Activated CD4-positive, alpha-beta T cell treated with anti-CD3 and anti-CD28 coated beads, Interleukin-2, amount 10 ng/mL, durations not matched to agents 7 days and 5 days (primary cell): ENCODE measurements around the gene CHST11. TPM values are rescaled to one million over a fixed set of nuclear protein-coding genes. Genes with fewer than 3 reads are reported as not detected.

Experiments
- CTCF ChIA-PET: fragments of 350-600 bp; sonication (Branson Sonifier 250); formaldehyde crosslinking; loops from one replicate; lab custom pipeline; 2021; ENCODE audit warnings: antibody characterized with exemption; lab: Charles Lee
- POLR2A ChIA-PET: fragments of 350-600 bp; sonication (Branson Sonifier 250); formaldehyde crosslinking; loops from one replicate; lab custom pipeline; 2021; ENCODE audit warnings: antibody characterized with exemption; lab: Charles Lee
- DNase-seq: peaks from one replicate; pipeline ENCODE4 v3.0.0-alpha.2; 2020
- H3K27ac Mint-ChIP-seq: one replicate; pipeline ENCODE4 v1.8.0; 2021; ENCODE audit warnings: mild to moderate bottlenecking, moderate library complexity, mixed read lengths
- H3K27me3 Mint-ChIP-seq: one replicate; pipeline ENCODE4 v1.8.0; 2021; ENCODE audit warnings: mixed read lengths
- H3K36me3 Mint-ChIP-seq: one replicate; pipeline ENCODE4 v1.8.0; 2021; ENCODE audit warnings: low read depth, mixed read lengths
- H3K4me1 Mint-ChIP-seq: one replicate; pipeline ENCODE4 v1.8.0; 2021; ENCODE audit warnings: mixed read lengths
- H3K4me3 Mint-ChIP-seq: one replicate; pipeline ENCODE4 v1.8.0; 2021; ENCODE audit warnings: mild to moderate bottlenecking, moderate library complexity, mixed read lengths
- H3K9me3 Mint-ChIP-seq: one replicate; pipeline ENCODE4 v1.8.0; 2021; ENCODE audit warnings: mixed read lengths
- total RNA-seq, 2 experiments: library from RNA; stranded (reverse); gene quantifications; one replicate each; pipeline ENCODE4 v1.2.3, GENCODE V29; 2021

CHST11 gene
- total RNA-seq, 2 experiments from 2014 or later: 56.4 to 56.6 TPM

GRCh38 chr12:104463368-104463767, 6.6 kb downstream of the CHST11 start:
- peak overlapping the region; percentile 66 for H3K4me3 Mint-ChIP-seq
- H3K4me1 Mint-ChIP-seq: peaks cover 86% of the 10 kb centered on the region
- no peaks in the 10 kb centered on the region for H3K27me3 Mint-ChIP-seq
- peaks cover 4% of the 10 kb centered on the region for H3K9me3 Mint-ChIP-seq
- ChIA-PET POLR2A (interaction anchor here (1.0 kb wide), 1 partner anchor 31 kb away, joined by 3 read pairs; no protein-coding TSS in a partner anchor), CTCF (interaction anchor here (1.3 kb wide), 1 partner anchor 106 kb away, joined by 4 read pairs; no protein-coding TSS in a partner anchor)
- DNase-seq: no peak
- H3K36me3 Mint-ChIP-seq: peaks cover 52% of the 10 kb centered on the region
- H3K27ac Mint-ChIP-seq: peak overlapping the region; percentile 88

- no peak for DNase-seq
- POLR2A ChIA-PET: no interaction called here
- Mint-ChIP-seq H3K9me3 (peaks cover 9% of the 10 kb centered on the region), H3K4me3 (peak overlapping the region; percentile 11), H3K36me3 (peaks cover 48% of the 10 kb centered on the region), H3K27me3 (no peaks in the 10 kb centered on the region), H3K27ac (peak overlapping the region; percentile 81), H3K4me1 (peaks cover 92% of the 10 kb centered on the region)
- CTCF ChIA-PET: interaction anchor here (1.2 kb wide), 1 partner anchor 13 kb away, joined by 3 read pairs; no protein-coding TSS in a partner anchor
These were observed 8.2 kb downstream of the CHST11 start for GRCh38 chr12:104464899-104465298.

- Mint-ChIP-seq H3K4me3 (peak overlapping the region; percentile 8), H3K9me3 (peaks cover 17% of the 10 kb centered on the region), H3K27me3 (no peaks in the 10 kb centered on the region), H3K27ac (peak overlapping the region; percentile 59), H3K36me3 (peaks cover 62% of the 10 kb centered on the region), H3K4me1 (peaks cover 92% of the 10 kb centered on the region)
- POLR2A ChIA-PET: no interaction called here
- CTCF ChIA-PET: interaction anchor here (0.6 kb wide), 1 partner anchor 15 kb away, joined by 4 read pairs; no protein-coding TSS in a partner anchor
- DNase-seq: no peak
These were observed 10.1 kb downstream of the CHST11 start for GRCh38 chr12:104466709-104467345.

- CTCF ChIA-PET: interaction anchor here (0.7 to 1.2 kb wide), 2 partner anchors 10 to 27 kb away, joined by 5 to 6 read pairs; partner anchors contain the start of gene CHST11
- DNase-seq: no peak
- Mint-ChIP-seq H3K4me1 (peaks cover 92% of the 10 kb centered on the region), H3K9me3 (peaks cover 17% of the 10 kb centered on the region), H3K27ac (peak overlapping the region; percentile 59), H3K36me3 (peaks cover 65% of the 10 kb centered on the region), H3K4me3 (peak overlapping the region; percentile 11), H3K27me3 (no peaks in the 10 kb centered on the region)
- POLR2A ChIA-PET: interaction anchor here (0.6 kb wide), 1 partner anchor 225 kb away, joined by 4 read pairs; no protein-coding TSS in a partner anchor
These were observed 10.6 kb downstream of the CHST11 start for GRCh38 chr12:104467346-104467837.

GRCh38 chr12:104468371-104468770, 11.6 kb downstream of the CHST11 start:
- peaks cover 93% of the 10 kb centered on the region for H3K4me1 Mint-ChIP-seq
- peaks cover 67% of the 10 kb centered on the region for H3K36me3 Mint-ChIP-seq
- H3K27me3 Mint-ChIP-seq: no peaks in the 10 kb centered on the region
- POLR2A ChIA-PET: interaction anchor here (0.6 kb wide), 1 partner anchor 130 kb away, joined by 3 read pairs; no protein-coding TSS in a partner anchor
- no peak overlapping the region for H3K27ac Mint-ChIP-seq
- DNase-seq: no peak
- no peak overlapping the region for H3K4me3 Mint-ChIP-seq
- H3K9me3 Mint-ChIP-seq: peaks cover 17% of the 10 kb centered on the region
- CTCF ChIA-PET: interaction anchor here (1.2 kb wide), 1 partner anchor 26 kb away, joined by 5 read pairs; no protein-coding TSS in a partner anchor

GRCh38 chr12:104469066-104469465, 12.3 kb downstream of the CHST11 start:
- Mint-ChIP-seq H3K36me3 (peaks cover 66% of the 10 kb centered on the region), H3K4me1 (peaks cover 93% of the 10 kb centered on the region), H3K9me3 (peaks cover 17% of the 10 kb centered on the region), H3K27me3 (no peaks in the 10 kb centered on the region), H3K4me3 (no peak overlapping the region), H3K27ac (no peak overlapping the region)
- ChIA-PET CTCF (interaction anchor here (1.5 kb wide), 1 partner anchor 12 kb away, joined by 5 read pairs; no protein-coding TSS in a partner anchor), POLR2A (no interaction called here)
- DNase-seq: no peak

- H3K27ac Mint-ChIP-seq: no peak overlapping the region
- peaks cover 93% of the 10 kb centered on the region for H3K4me1 Mint-ChIP-seq
- POLR2A ChIA-PET: no interaction called here
- peaks cover 64% of the 10 kb centered on the region for H3K36me3 Mint-ChIP-seq
- no peaks in the 10 kb centered on the region for H3K27me3 Mint-ChIP-seq
- DNase-seq: no peak
- no peak overlapping the region for H3K4me3 Mint-ChIP-seq
- CTCF ChIA-PET: interaction anchor here (1.5 to 1.9 kb wide), 2 partner anchors 11 to 12 kb away, joined by 4 to 5 read pairs; no protein-coding TSS in a partner anchor
- peaks cover 17% of the 10 kb centered on the region for H3K9me3 Mint-ChIP-seq
These were observed 12.8 kb downstream of the CHST11 start for GRCh38 chr12:104469523-104469922.

GRCh38 chr12:104470521-104470920, 13.8 kb downstream of the CHST11 start:
- POLR2A ChIA-PET: no interaction called here
- Mint-ChIP-seq H3K27me3 (no peaks in the 10 kb centered on the region), H3K36me3 (peaks cover 54% of the 10 kb centered on the region), H3K27ac (no peak overlapping the region), H3K9me3 (peaks cover 17% of the 10 kb centered on the region), H3K4me3 (no peak overlapping the region), H3K4me1 (peaks cover 90% of the 10 kb centered on the region)
- CTCF ChIA-PET: interaction anchor here (0.6 to 1.9 kb wide), 6 partner anchors 10 to 554 kb away, joined by 3 to 5 read pairs (median 4); no protein-coding TSS in a partner anchor
- no peak for DNase-seq

- ChIA-PET POLR2A (no interaction called here), CTCF (interaction anchor here (0.6 to 1.9 kb wide), 6 partner anchors 11 to 555 kb away, joined by 3 to 5 read pairs (median 4); no protein-coding TSS in a partner anchor)
- peaks cover 51% of the 10 kb centered on the region for H3K36me3 Mint-ChIP-seq
- H3K27ac Mint-ChIP-seq: no peak overlapping the region
- no peaks in the 10 kb centered on the region for H3K27me3 Mint-ChIP-seq
- peaks cover 85% of the 10 kb centered on the region for H3K4me1 Mint-ChIP-seq
- H3K9me3 Mint-ChIP-seq: peaks cover 17% of the 10 kb centered on the region
- H3K4me3 Mint-ChIP-seq: no peak overlapping the region
- no peak for DNase-seq
These were observed 14.6 kb downstream of the CHST11 start for GRCh38 chr12:104471336-104471735.

- Mint-ChIP-seq H3K27me3 (no peaks in the 10 kb centered on the region), H3K27ac (peak overlapping the region; percentile 70), H3K36me3 (peaks cover 44% of the 10 kb centered on the region), H3K4me1 (peaks cover 85% of the 10 kb centered on the region), H3K4me3 (no peak overlapping the region), H3K9me3 (peaks cover 17% of the 10 kb centered on the region)
- no peak for DNase-seq
- CTCF ChIA-PET: interaction anchor here (0.6 to 1.3 kb wide), 6 partner anchors 11 to 72 kb away, joined by 3 to 5 read pairs (median 4); partner anchors contain the start of gene CHST11
- POLR2A ChIA-PET: interaction anchor here (1.5 kb wide), 1 partner anchor 22 kb away, joined by 3 read pairs; no protein-coding TSS in a partner anchor
These were observed 16.0 kb downstream of the CHST11 start for GRCh38 chr12:104472748-104473147.

GRCh38 chr12:104473374-104473983, 16.7 kb downstream of the CHST11 start:
- peaks cover 14% of the 10 kb centered on the region for H3K9me3 Mint-ChIP-seq
- H3K36me3 Mint-ChIP-seq: peaks cover 44% of the 10 kb centered on the region
- peak overlapping the region; percentile 7 for H3K4me3 Mint-ChIP-seq
- CTCF ChIA-PET: interaction anchor here (0.6 to 1.3 kb wide), 6 partner anchors 10 to 72 kb away, joined by 3 to 5 read pairs (median 4); partner anchors contain the start of gene CHST11
- peaks cover 84% of the 10 kb centered on the region for H3K4me1 Mint-ChIP-seq
- H3K27ac Mint-ChIP-seq: peak overlapping the region; percentile 70
- POLR2A ChIA-PET: interaction anchor here (1.5 kb wide), 1 partner anchor 21 kb away, joined by 3 read pairs; no protein-coding TSS in a partner anchor
- H3K27me3 Mint-ChIP-seq: no peaks in the 10 kb centered on the region
- DNase-seq: no peak

- Mint-ChIP-seq H3K27ac (no peak overlapping the region), H3K4me3 (no peak overlapping the region), H3K4me1 (peaks cover 84% of the 10 kb centered on the region), H3K9me3 (peaks cover 4% of the 10 kb centered on the region), H3K27me3 (no peaks in the 10 kb centered on the region), H3K36me3 (peaks cover 45% of the 10 kb centered on the region)
- ChIA-PET CTCF (interaction anchor here (1.1 kb wide), 1 partner anchor 15 kb away, joined by 4 read pairs; no protein-coding TSS in a partner anchor), POLR2A (no interaction called here)
- no peak for DNase-seq
These were observed 18.5 kb downstream of the CHST11 start for GRCh38 chr12:104475271-104475670.
